ENCODE results near the gene BTBD9.

Gene BTBD9

DNA sequence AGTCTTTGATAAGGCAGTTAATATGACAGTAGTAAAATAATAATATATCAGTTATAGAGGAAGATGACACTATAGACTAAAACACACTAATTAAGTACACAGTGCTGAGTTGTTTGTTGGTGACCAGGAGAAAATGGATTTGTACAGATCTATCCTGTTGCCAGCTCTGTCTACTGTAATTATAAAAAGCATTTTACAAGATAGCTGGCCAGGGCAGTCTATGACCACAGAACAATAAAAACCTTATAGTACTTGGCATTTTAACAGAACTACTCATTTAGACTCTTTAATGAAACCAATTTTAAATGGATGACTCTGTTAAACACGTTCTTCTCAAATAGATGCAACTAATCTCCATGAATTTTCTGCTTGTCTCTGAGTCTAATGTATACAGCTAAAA lies 367.5 kb downstream of the BTBD9 start:
- no peak for DNase-seq

DNA sequence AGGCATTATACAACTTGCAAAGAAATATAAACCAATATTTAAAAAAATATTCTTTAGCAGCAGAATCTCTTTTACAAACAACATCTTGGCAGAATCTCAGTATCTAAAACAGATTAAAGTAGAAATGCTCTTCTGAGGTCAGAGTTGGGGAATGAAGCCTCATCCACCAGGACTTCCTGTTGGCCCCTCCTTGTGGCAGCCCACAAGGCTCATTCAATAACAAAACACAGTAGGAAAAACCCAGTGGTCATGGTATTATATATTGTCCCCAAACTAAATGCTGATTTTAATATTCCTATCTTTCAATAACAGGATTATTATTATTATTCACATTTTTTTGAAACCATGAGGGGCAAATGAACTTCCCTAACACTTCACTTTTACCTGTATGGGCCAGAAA lies 368.6 kb downstream of the BTBD9 start:
- DNase-seq: no peak

DNA sequence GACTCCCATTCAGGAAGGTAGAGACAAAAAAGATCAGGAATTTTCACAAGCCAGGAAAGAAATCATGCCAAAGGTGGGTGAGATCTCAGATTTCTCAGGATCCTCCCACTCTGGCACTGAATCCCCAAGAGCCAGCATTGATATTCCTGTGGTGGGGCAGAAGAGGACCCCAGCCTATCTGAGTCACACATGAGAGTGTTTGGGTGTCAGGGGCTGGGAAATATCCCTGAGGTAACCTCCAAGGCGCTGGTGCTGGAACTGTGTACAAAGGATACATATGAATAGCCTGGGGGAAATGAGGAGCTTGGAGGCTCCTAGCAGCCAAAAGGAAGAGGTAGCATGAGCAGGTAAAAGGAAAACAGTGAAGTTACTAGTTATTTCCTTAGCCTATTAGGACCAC lies 369.4 kb downstream of the BTBD9 start:
- DNase-seq: no peak

DNA sequence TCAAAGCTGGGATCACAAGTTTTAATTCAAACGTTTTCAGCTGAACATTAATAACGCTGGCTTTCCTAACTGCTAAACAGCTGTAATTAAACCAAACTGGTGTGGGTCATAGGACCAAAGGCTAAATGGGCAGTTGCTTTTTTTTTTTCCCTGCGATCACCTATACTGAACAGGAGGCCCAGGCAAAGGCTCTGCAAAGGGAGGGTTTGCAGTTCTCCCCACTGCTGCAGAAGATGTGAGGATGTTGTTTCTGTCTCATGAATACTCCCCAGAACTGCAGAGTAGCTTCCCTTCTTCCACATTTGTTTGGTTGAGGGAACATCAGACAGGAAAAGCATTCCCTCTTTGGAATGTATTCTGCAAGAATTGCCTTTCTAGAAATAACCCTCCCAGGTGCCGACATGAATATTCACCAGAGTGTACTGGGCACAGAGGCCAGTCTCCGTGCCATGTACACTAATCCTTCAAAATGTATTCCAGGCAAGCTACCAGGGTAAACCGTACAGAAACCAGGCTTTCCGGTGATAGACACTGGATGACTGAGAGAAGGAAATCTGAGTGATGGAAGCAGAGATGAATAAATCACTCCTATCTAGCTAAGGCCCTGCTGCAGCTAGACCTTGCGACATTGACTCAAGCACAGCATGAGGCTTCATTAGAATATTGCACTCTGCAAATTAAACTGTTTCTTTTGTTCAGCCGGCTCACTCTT lies 370.1 kb downstream of the BTBD9 start:
- DNase-seq: no peak

DNA sequence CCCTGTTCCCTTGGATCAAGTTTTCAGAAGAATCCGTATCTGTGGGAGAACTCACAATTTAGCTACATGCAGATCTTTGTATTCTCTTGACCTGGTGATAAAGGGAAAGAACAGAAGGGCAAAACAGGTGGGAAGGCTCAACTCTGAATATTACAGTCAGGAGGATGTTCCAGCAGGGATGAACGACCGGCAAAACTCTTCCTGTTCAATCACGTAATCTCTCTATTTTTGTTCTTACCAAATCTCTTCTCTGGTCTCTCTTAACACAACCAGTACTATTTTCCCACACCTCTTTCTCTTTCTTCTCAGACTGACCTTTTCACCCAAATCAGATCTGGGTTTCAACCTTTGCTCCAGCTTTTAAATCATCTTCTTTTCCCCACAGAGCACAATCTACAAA lies 371.4 kb downstream of the BTBD9 start:
- no peak for DNase-seq

DNA sequence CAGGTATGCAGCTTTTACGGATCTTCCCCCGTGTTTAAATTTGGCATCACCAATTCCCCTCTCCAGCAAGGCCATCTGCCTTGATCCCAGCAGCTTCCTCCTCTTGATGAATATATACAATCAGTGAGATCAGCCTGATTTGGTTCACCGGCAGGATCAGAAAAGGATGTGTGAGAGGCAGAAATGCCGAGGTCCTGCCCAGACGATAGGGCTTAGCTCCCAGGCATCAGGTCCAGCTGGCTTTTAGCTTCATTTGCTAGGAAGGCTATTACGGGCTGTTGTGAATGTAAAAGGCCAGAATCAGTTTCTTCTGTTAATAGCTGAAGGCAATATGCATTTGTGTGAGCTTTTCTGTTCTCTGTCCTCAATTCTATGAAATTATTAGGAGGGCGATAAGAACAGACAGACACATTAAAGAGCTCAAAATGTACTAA lies 372.8 kb downstream of the BTBD9 start:
- no peak for DNase-seq

DNA sequence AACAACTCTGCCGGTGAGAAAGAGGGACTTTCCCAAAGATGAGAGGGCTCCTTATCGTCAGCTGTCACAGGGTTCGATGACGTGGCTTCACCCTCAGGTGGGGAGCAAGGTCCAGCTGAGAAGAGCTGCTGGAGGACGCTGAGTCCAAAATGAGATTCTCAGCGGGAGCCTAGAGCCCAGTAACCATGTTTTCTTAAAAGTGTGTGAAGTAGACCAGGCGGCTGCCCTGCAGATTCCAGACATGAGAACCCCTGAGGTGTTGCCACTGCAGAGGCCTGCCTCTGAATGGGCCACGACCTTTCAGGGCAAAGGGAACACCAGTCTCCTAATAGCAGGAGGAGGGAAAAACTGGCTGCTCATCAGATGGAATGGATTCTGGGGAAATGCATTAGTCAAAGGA lies 375.1 kb downstream of the BTBD9 start:
- no peak for DNase-seq

DNA sequence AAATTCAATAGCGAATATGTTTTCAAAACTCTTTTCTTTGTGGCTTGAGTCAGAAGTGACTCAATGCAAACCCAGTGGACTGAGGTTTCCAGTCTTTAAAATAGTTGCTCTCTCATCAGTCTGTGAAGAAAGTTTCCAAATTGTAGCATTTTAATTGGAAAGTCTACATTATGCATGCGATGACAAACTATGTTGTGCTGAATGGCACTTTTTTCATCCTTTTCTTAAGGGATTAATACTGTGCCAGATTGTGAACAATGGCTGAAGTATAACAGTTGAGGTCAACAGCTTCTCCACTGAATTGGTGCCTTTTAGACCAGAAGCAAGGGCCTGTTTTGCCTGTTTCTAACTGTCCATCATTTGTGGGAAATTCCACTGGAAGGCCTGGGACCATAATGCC lies 377.1 kb downstream of the BTBD9 start:
- DNase-seq: no peak

DNA sequence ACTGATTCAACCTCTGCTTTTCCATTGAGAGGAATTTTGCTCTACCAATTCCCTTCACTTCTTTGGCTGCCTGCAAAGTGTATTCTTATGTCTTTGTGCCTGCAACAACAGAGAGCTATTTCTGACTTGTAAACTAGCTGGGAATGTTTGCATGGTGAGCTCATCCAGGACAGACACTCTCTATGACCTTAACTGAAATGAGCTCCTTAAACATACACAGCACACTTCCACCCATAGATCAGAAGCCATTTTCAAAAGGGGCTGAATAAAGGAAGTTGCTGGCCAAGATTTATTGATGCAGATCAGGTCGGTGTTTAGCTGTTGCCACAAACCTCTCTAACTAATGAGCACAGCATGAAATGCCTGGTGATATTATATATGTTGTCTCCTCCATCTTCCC lies 377.7 kb downstream of the BTBD9 start:
- DNase-seq: no peak

DNA sequence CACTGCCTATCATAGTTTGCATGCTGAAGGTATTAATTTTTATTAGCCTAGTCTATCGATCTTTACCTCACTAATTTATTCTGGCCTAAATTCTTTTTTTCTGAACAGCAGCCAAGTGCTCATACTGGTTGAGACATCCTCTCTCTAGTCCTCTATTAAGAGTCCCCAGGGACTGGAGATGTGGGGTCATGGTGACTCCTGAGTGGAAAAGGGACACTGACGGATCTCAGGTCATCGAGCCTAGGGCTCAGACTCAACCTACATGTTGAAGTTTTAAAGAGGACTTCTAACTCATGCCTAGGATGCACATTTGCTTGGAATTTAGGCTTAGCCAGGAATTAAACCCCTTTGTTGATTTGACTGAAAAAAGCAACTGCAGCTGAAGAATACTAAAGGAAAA lies 378.1 kb downstream of the BTBD9 start:
- DNase-seq: no peak

DNA sequence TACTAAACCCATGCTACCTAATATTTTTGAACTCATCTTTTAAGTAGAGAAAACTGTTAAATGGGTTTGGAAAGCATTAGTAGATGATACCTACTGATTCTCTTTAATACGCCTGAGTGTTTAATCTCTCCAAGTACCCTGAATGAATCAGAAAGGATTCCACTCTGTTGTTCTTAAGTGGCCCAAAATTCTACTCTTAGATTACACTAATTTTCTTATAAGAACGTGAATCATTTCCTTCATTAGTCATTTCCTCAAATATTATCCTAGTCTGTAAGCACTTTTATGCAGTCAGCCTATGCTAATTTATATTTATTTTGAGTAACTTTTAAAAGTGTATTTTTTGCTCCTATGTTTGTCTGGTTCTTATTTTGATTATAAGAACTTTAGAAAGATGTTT lies 380.0 kb downstream of the BTBD9 start:
- no peak for DNase-seq

DNA sequence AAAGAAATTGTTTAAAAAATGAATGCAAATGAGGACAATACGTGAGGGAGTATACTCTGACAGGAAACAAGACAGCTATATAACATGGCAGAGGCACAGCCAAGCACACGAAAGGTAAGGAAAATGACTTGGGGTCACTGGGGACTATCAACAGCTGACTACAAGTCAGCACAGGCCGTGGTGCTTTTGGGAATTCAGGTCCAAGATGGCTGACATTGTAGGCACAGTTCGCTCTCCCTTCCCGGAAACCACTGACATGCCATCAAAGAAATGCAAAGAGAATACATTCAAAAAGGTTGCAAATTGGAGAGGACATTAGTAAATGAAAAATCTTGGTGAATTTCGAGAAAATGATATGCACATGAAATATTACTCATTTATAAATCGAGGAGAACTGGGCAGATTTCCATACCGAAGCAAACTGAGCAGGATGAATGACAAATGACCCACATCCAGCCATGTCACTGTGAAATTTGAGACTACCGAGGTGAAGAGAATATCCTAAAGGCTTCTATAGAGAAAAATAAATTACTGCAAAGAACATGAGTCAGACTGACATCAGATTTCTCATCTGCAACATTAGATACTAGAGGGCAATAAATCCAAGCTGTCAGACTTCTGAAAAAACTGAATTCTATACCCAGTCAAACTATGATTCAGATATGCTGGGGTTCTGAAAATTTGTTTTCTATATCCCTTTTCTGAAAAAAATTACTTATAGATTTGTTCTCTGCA lies 391.1 kb downstream of the BTBD9 start:
- DNase-seq: no peak

DNA sequence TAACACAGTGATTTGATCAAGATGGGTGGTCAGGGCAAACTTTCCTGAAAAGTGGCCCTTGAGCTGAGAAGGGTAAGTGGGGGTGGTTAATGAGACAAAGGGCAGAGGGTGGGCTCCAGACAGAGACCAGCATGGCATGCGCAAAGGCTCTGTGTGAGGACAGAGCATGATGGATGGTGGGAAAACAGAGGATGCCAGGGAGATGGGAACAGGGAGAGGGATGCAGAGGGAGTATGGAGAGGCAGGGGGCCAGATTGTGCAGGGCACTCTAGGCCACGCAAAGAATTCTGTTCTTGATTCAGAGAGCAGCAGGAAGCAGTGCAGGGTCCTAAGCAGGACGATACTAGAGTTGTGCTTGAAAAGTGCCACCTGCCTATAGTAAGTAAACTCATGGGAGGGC lies 394.4 kb downstream of the BTBD9 start:
- no peak for DNase-seq

DNA sequence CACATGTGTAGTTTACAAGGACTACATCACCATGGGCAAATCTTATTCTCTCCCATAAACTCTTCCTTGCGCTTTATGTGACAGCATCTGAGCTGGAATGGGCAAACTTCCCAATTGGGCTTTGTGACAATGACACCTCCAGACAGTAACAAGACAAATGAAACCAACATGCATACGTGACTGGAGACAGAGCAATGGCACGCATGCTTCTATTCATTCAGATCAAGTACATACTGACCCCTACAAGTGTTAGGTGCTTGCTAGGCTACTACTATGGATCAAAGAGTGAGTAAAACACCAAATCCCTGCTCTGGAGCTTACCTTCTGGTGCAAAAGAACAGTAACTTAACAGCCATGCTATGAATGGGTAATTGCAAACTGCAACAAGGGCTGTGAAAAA lies 394.9 kb downstream of the BTBD9 start:
- no peak for DNase-seq

DNA sequence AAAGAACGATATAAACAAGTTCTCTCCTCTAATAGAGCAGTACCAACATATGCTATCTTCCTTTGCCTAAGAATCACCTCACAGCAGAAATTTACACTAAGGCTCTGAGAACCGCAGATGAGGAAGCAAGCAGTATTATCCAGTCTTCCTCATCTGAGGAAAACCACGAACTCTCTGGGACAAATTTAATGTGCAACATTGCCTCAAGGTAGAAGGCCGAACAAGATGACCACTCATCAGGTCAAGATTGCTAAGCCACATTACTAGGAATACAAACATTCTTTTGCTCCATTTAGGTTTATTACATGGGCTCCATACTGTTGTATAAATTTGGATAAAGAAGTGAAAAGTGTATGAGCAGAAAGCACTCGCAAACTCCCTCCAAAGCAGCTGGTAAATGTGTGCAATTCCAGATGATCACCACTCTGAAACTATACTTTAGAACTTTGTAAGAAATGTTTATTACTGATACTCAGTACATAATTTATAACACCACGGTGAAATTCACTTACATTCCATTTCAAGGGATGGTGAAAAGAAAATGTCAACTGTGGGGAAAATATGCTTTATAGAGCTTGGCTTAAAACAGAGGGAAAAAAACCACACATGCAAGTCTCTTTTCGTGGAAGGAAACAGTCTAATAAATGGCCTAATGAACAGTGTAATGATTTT lies 398.4 kb downstream of the BTBD9 start:
- no peak for DNase-seq

DNA sequence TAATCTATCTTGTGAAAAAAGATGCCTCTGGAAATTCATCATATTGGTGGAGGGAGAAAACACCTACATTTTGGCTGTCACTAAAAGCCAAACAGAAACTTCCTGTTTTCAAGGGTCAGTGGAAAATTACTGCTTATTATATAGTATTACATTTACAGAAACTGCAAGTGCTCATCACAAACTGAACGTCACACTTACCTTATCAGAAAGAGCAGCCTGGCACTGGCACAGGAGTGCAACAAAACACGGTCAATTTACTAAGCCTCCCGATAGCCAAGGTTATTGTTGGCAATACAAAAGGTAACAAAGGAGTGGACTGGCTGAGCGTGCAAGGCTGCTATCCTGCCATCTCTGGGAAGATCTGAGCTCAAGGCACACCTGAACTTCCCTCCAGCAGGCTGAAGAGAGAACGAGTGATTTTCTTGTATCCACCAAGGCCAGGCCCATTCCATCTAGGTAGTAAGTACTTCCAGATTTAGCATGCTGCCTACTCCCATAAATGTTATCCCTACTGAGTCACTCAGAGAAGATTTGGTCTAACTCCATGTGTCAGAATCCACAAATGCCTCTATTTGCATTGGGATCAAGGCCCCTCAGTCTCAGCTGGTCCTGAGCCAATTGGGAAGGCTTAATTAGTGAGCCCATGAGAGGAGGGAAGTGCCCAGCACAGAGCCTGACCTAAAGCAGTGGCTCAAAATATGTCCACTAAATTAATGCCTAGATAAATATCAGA lies 399.8 kb downstream of the BTBD9 start:
- DNase-seq: no peak

DNA sequence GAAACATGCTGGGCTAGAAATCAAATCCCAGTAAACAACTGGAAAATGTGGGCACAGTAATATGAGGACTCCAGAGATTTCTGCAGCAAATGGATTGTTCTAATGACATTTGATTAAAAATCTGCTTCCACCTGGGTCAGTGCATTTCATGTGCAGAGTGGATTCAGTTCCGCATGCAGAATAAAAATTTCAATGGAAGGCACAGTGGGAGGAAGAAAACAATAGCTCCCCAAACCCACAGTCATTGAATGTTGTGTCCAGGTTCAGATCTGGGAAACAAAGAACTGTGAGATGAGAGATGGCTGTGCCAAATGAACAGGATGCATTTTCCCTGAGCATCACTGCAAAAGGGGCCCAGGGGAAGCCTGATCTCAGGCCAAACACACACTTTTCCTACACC lies 403.1 kb downstream of the BTBD9 start:
- DNase-seq: no peak

DNA sequence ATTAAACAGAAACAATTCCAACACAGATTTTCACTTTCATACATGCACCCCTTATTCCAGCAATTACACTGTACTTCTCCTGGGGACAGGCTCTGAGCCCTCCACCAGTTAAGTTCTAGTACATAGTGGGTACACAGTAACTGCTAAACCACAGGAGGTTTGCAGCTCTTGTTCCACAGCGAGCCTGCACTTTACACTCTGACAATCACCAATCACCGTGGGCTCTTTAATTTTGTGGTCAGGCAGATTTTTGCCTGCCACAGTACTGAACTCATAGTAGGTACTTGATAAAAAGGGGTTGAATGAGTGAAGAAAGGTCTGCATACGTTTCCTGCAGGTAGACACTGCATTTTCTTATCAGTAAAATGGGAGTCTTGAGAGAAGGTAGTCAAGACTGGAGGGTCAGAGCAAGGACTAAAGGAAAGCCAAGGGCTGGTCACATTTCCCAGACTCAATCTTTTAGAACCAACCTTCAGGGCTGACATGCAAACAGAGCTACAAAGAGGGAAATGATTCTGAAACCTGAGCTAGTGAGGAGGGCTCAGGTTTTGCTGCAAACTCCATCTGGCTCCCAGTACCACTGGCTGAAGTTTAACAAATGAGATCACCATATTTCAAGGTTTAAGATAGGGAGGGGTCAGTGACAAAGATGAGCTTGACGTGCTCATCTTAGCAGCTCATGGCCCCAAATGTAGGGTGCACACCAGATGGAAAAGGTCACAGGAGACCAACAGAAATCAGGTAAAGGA lies 404.6 kb downstream of the BTBD9 start:
- no peak for DNase-seq

DNA sequence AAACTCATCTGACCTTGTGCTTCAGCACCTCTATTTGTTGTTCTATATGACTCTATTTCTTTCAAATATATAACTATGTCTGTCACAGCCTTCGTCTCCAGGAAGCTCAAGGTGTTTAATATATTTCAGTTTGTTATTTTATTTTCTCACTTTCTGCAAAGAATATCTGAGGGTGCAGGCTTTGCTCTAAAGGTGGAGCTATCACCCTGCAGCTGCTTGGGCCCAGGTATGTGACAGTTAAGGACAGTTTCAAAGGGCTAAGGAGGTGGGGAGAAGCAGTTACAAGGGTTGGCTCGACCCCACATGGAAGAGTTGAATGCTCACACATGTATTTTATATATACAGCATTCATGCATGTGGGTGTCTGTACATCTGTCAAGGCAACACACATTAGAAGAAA lies 405.6 kb downstream of the BTBD9 start:
- DNase-seq: no peak

DNA sequence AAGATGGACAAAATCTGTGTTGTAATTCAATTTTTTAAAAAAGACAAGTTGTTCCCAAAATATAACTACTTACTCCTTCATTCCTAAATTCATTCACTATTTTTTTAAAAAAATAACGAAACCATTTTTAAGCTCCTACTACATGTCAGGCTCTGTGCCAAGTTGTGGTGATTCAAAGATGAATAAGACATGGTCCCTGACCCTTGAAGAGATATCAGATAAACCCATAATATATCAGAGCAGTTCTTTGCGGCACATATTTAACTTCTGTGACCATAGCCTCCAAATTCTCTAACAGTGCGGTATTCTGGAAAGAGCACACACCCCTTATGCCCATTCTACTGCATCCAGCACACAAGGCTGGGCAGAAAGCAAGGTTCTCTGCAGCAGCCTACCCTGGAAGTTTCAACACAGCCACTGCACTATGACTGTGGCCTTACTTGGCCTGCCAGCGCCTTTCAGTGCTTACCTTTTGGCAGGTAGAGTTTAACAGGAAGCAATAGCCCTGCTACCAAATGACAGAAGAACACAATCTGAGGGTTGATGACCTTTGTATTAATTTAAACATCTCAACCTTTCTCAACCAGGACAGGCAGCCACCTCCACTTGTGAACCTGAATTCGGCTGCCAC lies 406.5 kb downstream of the BTBD9 start:
- DNase-seq: no peak

DNA sequence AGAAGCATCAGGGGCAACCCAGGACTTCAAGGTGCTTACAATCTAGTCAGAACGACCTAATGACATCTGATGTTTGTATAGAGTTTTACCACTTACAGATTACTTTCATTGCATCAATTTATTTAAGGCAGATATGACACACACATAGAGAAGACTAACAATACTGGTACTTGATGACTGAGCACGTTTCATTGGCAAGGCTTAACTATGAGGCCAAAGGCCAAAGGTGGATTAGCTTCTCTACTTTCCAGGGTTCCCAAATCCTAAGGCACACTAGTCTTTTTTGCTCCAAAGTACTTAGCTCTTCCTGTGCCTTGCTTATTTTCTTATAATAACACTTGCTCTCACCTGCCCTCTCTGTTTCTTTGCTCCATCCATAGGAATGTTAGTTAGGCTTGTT lies 414.0 kb downstream of the BTBD9 start:
- DNase-seq: no peak

DNA sequence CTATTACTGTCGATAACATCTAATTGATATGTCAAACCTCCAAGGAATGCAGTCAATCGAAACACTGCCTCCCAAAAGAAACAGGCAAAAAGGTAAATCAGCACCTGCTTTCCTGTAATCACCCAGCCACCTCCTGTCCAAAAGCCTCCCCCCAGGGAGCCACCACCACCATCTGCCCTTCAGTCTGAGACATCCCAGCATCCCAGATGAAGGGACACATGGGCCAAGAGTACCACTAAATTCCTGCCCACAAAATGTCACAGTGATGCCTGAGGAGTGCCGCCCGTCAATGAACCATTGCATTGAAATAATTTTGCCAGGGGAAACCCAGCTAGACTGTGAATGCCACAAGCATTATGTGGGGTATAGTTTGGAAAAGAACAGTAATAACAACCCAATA lies 418.5 kb downstream of the BTBD9 start:
- no peak for DNase-seq
